CD4-positive, alpha-beta T cell treated with Interleukin-15 for 1 hour (primary cell): ENCODE results near the gene TMEM144.

Experiments used
- DNase-seq: peaks from one replicate; pipeline ENCODE4 v3.0.0-alpha.2; 2020

The TMEM144 gene

GRCh38 chr4:158209825-158210807 is at the start of gene TMEM144:
Gene TMEM144, plus strand, starts transcription at chr4:158210486. Its CDS starts 2,182 bp downstream, at chr4:158212668.
- peak; percentile 64 for DNase-seq

- peak; percentile 34 for DNase-seq
Measured at GRCh38 chr4:158161551-158162354, 48.5 kb upstream of the TMEM144 start.

GRCh38 chr4:158162631-158163030 is 47.7 kb upstream of the TMEM144 start:
- DNase-seq, result no peak

- DNase-seq, result no peak
Measured at GRCh38 chr4:158163941-158164767, 46.1 kb upstream of the TMEM144 start.

- no peak for DNase-seq
Measured at GRCh38 chr4:158164768-158165213, 45.5 kb upstream of the TMEM144 start.

GRCh38 chr4:158166701-158167100 is 43.6 kb upstream of the TMEM144 start:
- DNase-seq, result no peak

GRCh38 chr4:158168606-158169005 is 41.7 kb upstream of the TMEM144 start:
- no peak for DNase-seq

GRCh38 chr4:158169506-158169905 is 40.8 kb upstream of the TMEM144 start:
- no peak for DNase-seq

GRCh38 chr4:158169931-158170690 is 40.2 kb upstream of the TMEM144 start:
- no peak for DNase-seq

GRCh38 chr4:158170691-158171561 is 39.4 kb upstream of the TMEM144 start:
- DNase-seq, result peak; percentile 32

GRCh38 chr4:158172261-158173258 is 37.7 kb upstream of the TMEM144 start, which contains the start of gene GASK1B:
Gene GASK1B, minus strand, starts transcription at chr4:158173025. Its CDS starts 1,650 bp downstream, at chr4:158171375.
- DNase-seq, result no peak

- DNase-seq, result no peak
Measured at GRCh38 chr4:158176108-158176507, 34.2 kb upstream of the TMEM144 start.

- no peak for DNase-seq
Measured at GRCh38 chr4:158176776-158177175, 33.5 kb upstream of the TMEM144 start.

- no peak for DNase-seq
Measured at GRCh38 chr4:158179465-158179864, 30.8 kb upstream of the TMEM144 start.

GRCh38 chr4:158181906-158182305 is 28.4 kb upstream of the TMEM144 start:
- DNase-seq, result no peak

- DNase-seq, result no peak
Measured at GRCh38 chr4:158182736-158183135, 27.6 kb upstream of the TMEM144 start.

GRCh38 chr4:158186815-158187214 is 23.5 kb upstream of the TMEM144 start:
- DNase-seq, result no peak

GRCh38 chr4:158189422-158189821 is 20.9 kb upstream of the TMEM144 start:
- no peak for DNase-seq

GRCh38 chr4:158190718-158191117 is 19.6 kb upstream of the TMEM144 start:
- DNase-seq, result no peak
